ENCODE data around the gene ANO3.

- TF ChIP-seq MAZ (IDR thresholded peaks at IDR 0.05; ENCODE audit: borderline replicate concordance, low read depth, low read length) (no peak), RCOR1 (IDR thresholded peaks at IDR 0.05; ENCODE audit: insufficient replicate concordance, low read length) (no peak), POLR2A (IDR thresholded peaks at IDR 0.05; ENCODE audit: low read depth, low read length) (no peak), MAFK (IDR thresholded peaks at IDR 0.05; ENCODE audit: low read depth, low read length) (no peak), MXI1 (IDR thresholded peaks at IDR 0.05; ENCODE audit: borderline replicate concordance, low read depth, low read length) (no peak), RAD21 (IDR thresholded peaks at IDR 0.05; ENCODE audit: low read length) (peak; percentile 63), RFX5 (IDR thresholded peaks at IDR 0.05; ENCODE audit: low read depth, low read length) (no peak), CHD1 (IDR thresholded peaks at IDR 0.05; ENCODE audit: low read depth, low read length) (no peak)
- TF ChIP-seq, protein P1, sequence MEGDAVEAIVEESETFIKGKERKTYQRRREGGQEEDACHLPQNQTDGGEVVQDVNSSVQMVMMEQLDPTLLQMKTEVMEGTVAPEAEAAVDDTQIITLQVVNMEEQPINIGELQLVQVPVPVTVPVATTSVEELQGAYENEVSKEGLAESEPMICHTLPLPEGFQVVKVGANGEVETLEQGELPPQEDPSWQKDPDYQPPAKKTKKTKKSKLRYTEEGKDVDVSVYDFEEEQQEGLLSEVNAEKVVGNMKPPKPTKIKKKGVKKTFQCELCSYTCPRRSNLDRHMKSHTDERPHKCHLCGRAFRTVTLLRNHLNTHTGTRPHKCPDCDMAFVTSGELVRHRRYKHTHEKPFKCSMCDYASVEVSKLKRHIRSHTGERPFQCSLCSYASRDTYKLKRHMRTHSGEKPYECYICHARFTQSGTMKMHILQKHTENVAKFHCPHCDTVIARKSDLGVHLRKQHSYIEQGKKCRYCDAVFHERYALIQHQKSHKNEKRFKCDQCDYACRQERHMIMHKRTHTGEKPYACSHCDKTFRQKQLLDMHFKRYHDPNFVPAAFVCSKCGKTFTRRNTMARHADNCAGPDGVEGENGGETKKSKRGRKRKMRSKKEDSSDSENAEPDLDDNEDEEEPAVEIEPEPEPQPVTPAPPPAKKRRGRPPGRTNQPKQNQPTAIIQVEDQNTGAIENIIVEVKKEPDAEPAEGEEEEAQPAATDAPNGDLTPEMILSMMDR (conservative IDR thresholded peaks at IDR 0.05; ENCODE audit: low read depth, low read length), result peak; percentile 77
- TF ChIP-seq, protein P2, sequence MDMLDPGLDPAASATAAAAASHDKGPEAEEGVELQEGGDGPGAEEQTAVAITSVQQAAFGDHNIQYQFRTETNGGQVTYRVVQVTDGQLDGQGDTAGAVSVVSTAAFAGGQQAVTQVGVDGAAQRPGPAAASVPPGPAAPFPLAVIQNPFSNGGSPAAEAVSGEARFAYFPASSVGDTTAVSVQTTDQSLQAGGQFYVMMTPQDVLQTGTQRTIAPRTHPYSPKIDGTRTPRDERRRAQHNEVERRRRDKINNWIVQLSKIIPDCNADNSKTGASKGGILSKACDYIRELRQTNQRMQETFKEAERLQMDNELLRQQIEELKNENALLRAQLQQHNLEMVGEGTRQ (IDR thresholded peaks at IDR 0.05; ENCODE audit: low read depth, low read length), result no peak
These were observed 34.5 kb upstream of the ANO3 start for GRCh38 chr11:26297189-26297975.
